Activated CD4-positive, alpha-beta T cell treated with anti-CD3 and anti-CD28 coated beads, Interleukin-2, Interleukin-4, amounts not matched to agents 100 ng/mL and 50 ng/mL, durations not matched to agents 16 hours and 8 hours (primary cell): ENCODE data around the gene WDR62.

ENCODE experiments used
- DNase-seq: peaks from one replicate; pipeline ENCODE4 v3.0.0-alpha.2; 2020; ENCODE audit warnings: low spot score

WDR62 gene

DNA sequence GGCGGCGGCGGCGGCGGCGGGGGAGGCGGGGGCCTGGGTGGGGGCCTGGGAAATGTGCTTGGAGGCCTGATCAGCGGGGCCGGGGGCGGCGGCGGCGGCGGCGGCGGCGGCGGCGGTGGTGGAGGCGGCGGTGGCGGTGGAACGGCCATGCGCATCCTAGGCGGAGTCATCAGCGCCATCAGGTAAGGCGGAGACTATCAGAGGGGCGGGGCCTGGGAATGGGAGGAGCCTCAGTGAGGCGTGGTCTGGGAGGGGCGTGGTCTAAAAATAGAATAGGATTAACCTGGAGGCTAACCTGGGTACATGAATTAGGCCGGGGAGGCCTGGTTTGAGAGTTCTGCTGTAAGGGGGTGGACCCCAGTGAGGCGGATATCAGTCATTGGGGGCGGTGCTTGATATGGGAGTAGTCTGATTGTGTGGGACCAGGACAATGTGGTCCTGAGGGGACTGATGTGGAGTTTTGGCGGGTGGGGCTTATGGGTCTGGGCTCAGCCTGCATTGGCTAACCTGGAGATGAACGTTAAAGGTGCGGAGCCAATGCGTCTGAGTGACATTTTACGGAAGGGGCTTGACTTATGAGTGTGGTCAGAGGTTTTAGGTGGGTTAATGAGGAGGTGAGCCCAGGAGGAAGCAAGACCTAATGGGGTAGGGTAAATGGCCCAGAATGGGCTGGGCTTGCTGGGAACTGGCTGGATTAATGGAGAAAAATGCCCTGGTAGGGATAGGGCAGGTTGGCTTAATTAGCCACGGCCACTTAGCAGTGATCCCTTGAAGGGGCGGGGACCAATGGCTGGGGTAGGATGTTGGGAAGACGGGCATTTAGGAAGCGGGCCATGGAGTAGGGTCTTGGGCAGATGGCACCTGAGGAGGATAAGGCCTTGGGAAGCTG is 86.6 kb downstream of the WDR62 start:
- DNase-seq: peak; percentile 95

DNA sequence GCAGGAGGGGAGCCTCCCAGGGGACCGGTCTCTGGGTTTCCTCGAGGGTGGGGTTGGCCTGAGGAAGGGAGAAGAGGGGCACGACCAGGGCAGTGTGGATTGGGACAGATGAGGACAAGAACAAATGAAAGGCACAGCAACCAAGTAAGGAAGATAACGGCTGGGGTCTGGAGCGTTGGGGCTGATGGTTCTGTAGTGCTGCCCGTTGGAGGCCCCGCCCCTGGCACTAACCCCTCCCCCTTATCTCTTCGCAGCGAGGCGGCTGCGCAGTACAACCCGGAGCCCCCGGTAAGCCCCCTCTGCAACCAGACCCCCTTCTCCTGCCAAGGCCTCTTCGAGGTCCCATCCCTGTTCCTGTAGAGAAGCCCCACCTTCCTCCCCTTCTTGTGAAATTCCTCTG is 87.3 kb downstream of the WDR62 start:
- DNase-seq: no peak

DNA sequence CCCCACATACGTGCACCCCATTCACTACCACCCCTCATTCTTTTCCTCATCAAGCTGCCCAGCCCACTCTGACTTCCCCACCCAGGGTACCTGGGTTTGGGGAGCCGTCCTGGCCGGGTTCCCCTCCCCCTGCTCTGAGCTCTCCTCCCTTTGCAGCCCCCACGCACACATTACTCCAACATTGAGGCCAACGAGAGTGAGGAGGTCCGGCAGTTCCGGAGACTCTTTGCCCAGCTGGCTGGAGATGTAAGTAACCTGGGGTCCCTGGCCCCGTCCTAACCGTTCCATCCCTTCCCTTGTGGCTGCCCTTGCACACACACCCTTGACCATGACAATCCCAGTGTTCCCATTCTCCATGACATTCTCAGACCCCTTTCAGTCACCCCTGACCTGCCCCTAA is 87.8 kb downstream of the WDR62 start:
- no peak for DNase-seq

DNA sequence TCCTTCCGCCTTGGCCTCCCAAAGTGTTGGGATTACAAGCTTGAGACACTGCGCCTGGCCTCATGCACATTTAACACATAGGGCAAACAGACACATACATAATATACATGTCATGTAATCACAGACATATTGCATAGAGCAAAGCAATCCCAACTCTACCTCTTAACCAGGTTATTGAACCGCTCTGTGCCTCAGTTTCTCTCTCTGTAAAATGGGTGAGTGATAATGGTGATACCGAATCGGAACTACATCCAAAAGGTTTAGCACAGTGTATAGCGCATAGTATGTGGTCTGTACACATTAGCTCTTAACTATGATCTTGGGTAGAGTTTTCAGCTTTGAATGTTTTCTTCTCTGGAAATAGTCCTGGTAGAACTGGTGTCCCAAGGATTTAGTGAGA is 89.9 kb downstream of the WDR62 start:
- DNase-seq: no peak

DNA sequence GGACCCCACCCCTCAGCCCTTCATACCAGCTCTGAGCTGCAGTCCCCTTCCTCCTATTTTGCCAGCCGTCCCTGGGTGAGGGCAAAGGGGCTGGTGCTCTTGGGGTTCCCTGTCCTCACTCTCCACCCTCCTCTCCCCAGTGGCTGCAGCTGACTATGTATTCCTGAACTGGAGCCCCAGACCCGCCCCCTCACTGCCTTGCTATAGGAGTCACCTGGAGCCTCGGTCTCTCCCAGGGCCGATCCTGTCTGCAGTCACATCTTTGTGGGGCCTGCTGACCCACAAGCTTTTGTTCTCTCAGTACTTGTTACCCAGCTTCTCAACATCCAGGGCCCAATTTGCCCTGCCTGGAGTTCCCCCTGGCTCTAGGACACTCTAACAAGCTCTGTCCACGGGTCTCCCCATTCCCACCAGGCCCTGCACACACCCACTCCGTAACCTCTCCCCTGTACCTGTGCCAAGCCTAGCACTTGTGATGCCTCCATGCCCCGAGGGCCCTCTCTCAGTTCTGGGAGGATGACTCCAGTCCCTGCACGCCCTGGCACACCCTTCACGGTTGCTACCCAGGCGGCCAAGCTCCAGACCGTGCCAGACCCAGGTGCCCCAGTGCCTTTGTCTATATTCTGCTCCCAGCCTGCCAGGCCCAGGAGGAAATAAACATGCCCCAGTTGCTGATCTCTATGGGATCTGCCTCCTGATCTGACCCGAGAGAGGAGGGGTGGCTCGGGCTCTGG is 95.1 kb downstream of the WDR62 start:
- no peak for DNase-seq

DNA sequence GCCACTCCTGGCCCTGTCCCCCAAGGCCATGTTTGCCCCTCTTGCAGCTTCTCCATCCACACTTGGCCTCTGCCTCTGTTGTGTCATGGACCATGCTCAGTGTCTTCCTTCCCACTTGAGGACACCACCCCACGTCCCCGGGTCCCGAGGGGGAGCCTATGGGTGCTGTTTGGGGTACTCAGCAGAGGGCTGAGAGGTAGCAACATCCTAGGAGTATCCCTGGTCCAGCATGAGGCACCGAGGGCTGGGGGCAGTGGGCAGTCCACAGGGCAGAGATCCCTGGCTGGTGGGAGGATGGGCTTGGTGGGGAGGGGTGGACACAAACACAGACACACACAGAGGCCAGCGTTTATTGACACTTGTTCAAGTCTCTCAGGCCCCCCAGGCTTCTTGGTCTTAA is 95.9 kb downstream of the WDR62 start:
- no peak for DNase-seq

DNA sequence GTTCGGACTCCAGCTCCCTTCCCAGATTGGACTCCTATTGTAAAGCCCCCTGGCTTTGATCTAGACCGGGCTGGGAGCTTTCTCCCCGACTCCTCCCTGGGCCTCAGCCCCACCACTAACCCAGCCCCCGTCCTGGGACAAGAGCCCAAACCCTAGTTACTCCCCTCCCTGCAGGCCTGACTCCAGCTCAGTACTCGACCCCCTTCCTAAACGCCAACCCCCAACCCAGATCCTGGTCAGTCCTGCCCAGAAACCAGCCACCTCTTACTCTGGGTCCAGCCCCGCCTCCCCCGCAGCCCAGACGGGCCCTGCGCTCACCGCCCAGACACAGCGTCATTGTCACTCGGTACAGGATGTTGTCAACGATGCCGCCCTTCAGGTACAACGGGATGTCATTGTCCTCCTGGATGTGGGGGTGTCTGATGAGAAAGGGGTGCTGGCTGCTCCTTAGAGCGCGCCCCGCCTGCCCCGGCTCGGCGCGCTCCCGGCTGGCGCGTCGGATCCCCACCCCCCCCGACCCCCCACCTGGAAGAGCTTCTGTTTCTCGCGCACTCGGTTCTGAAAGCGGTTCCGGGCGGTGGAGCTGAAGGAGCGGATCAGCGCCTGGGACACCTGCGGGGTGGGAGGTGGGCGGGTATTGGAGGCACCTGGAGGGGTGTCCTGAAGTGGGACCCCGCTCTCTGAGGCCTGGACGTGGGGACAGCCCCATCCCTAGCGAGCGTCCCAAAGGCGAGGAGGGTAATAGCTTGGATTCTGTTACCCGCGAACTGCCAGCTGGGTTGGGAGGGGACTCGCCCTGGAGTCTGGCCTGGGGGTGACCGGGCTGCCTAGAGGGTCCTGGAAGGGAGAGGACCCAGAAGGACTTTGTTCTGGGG is 96.7 kb downstream of the WDR62 start:
- no peak for DNase-seq

DNA sequence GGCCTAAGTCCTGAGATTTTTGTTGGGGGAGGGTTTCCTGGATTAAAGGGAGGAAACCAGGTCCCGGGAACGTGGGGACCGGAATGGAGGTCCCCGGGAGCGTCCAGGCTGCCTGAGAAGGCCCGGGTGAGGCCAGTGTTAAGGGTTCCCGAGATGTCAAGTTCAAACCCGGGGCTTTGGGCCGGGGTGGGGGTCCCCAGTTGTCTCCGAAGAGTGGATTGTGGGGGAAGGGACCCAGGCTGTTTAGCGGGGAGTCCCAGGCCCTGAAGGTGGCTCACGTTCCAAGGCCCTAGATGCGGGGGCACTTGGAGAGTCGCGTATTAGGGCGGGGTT is 97.3 kb downstream of the WDR62 start:
- no peak for DNase-seq

DNA sequence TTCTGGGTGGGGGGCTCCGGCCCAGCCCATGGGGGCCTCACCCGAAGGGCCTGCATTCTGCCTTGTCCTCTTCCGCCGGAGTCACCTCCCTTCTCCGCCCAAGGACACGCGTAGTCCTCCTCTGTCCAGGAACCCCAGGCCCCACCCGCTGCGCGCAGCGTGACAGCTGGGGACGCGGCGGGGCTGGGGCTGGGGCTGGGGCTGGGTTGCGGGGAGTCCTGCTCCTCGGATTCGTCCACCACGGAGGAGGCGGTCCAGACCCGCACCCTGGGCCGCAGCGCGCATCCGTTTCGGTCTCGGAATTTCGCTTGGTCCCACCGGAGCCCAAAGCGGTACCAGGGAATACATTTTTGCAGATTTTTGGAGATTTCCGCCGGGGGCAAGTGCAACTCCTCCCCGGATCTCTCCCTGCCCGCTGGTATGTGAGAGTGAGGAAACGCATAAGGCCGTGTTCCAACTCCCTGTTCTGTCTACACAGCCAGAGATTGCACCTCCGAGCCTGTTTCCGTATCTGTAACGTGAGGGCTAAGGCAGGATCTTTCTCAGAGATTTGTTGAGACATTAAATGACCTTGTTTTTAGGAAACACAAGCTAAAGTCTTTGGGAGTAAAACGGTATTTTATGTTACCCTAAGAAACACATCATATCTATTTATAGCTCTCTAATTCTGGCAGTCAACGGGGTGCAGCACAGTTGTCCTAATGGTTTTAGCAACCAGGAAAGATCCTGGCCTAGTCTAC is 97.8 kb downstream of the WDR62 start, which contains the start of gene COX7A1:
TSS of gene COX7A1 (minus strand) at position 96 of the 740 bp plus-strand sequence. CDS start at position 56, 40 bp downstream.
- DNase-seq: no peak

DNA sequence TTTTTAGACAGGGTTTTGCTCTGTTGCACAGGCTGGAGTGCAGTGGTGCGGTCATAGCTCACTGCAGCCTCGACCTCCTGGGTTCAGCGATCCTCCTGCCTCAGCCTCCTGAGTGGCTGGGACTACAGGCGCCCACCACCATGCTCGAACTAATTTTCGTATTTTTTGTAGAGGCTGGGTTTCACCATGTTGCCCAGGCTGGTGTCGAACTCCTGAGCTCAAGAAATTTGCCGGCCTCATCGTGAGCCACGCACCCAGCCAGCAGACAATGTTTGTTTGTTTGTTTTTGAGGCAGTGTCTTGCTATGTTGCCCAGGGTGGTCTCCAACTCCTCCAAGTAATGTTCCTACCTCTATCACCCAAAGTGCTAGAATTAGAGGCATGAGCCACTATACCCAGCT is 98.4 kb downstream of the WDR62 start:
- DNase-seq: no peak
